Motor neuron (in vitro differentiated cells): ENCODE results near the gene C8G. TPM values are rescaled to one million over a fixed set of nuclear protein-coding genes. Genes with fewer than 3 reads are reported as not detected.

Experiments
- ATAC-seq, 8 experiments: fragments of 200-7000 bp; cut with Tn5 transposase; replicated peaks in 6 of 8; 2 replicates each; pipeline ENCODE4 v1.8.0; 2021; ENCODE audit warnings: mild to moderate bottlenecking in 8 of 8, moderate library complexity in 8 of 8
- H3K27ac ChIP-seq, 2 donors: fragments of 250-450 bp; sonication (Bioruptor Pico); 2 replicates each; pipeline ENCODE4 v1.9.0; 2021; ENCODE audit warnings: antibody characterized with exemption in 2 of 2, mild to moderate bottlenecking in 2 of 2, moderate library complexity in 1 of 2
- H3K4me1 ChIP-seq, 2 donors: fragments of 250-450 bp; sonication (Bioruptor Pico); replicated peaks in 1 of 2; 2 replicates each; pipeline ENCODE4 v1.6.1; 2021; ENCODE audit warnings: antibody characterized with exemption in 2 of 2, mild to moderate bottlenecking in 2 of 2, moderate library complexity in 1 of 2
- H3K4me3 ChIP-seq, 5 donors: fragments of 250-450 bp; sonication (Bioruptor Pico); 2 replicates each; pipeline ENCODE4 v1.9.0; 2021; ENCODE audit warnings: antibody characterized with exemption in 5 of 5, mild to moderate bottlenecking in 5 of 5, moderate library complexity in 4 of 5
- WGBS, 10 experiments: fragments of 450-650 bp; shearing (Covaris generic); methylation state at CpG; one replicate each; pipeline ENCODE4 v1.0.0; 2022; 5-methylcytosine and 5-hydroxymethylcytosine counted together
- in situ Hi-C, 9 experiments: fragments of 400-800 bp; cut with MboI; loops; one replicate each; pipeline ENCODE4 v1.15.0; 2021; ENCODE audit warnings: low sequenced_read_pairs in 9 of 9, low pct_unique_long_range_greater_than_20kb in 2 of 9; ENCODE audit not compliant: unreplicated experiment in 9 of 9
- total RNA-seq, 8 experiments: library from RNA; unstranded; fragments of 300-600 nt; gene quantifications; 2 replicates each; pipeline versions ENCODE4 v1.2.3 to v1.2.4, GENCODE V29; 2022

C8G gene
- total RNA-seq, 8 experiments from 2014 or later, result 0.71 to 2.7 (median 1.4) TPM; not detected in 2

DNA sequence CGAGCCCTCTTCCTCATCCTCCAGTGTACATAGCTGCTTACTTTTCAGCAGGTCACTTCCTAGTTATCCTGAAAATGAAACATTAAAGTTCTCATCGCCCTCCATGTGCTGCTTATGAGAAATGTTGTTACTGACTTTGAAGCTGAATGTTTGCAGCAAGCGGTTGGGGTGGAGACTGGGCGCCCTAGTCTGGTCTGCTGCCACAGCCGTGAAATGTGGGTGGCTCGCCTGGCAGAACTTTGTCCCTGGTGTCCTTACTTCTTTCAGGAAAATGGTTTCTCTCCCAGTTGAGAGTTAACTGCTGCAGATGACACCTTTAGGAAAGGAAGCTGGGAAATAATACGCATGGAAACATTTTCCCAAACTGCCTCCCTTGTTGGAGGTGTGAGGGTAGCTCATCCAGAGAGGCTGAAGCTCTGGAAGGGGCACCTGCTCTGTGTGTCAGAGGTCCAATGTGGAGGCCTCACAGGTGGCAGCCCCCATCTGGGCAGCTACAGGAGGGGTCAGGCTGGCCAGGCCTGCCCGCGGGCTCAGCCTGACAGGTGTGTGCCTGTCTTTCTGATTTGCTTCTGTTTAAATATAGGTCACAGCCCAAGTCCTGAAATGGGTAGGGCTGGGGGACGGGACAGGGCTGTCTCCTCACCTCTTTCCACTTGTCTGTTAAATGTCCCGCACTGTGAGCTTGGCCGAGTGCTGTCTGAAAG is 34.7 kb upstream of the C8G start:
- in situ Hi-C loops, result no loop called here
- 80 to 100% (median 95%) methylated on average over 1 to 5 of the region's 12 CpGs; no CpG with 5 or more reads in 3 of the 10 experiments for WGBS, 10 experiments
- Histone ChIP-seq H3K4me1 (no peaks in the 10 kb centered on the region), H3K4me3 (no peak overlapping the region), H3K27ac (no peak overlapping the region)
- no peak for ATAC-seq

DNA sequence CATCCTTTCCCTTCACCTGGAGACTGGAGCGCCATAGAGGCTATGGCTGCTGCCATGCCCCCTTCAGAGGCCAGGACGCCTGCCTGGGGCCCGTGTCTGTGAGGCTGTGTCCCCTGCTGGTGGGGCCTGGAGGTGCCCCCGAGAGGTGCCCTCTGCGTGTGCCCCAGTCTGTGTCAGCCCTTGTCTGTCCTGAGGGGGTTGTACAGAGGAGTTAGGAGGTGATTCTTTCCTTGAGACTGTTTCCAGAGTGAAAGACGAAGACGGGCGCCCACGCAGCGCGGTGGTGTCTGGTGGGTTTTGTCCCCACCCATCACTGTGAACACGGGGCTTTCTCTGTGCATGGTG is 34.2 kb upstream of the C8G start:
- Histone ChIP-seq H3K4me1 (no peaks in the 10 kb centered on the region), H3K27ac (no peak overlapping the region), H3K4me3 (no peak overlapping the region)
- in situ Hi-C loops, result no loop called here
- ATAC-seq, result no peak
- 80 to 100% (median 91%) methylated on average over 1 to 6 of the region's 12 CpGs; no CpG with 5 or more reads in 6 of the 10 experiments for WGBS, 10 experiments

DNA sequence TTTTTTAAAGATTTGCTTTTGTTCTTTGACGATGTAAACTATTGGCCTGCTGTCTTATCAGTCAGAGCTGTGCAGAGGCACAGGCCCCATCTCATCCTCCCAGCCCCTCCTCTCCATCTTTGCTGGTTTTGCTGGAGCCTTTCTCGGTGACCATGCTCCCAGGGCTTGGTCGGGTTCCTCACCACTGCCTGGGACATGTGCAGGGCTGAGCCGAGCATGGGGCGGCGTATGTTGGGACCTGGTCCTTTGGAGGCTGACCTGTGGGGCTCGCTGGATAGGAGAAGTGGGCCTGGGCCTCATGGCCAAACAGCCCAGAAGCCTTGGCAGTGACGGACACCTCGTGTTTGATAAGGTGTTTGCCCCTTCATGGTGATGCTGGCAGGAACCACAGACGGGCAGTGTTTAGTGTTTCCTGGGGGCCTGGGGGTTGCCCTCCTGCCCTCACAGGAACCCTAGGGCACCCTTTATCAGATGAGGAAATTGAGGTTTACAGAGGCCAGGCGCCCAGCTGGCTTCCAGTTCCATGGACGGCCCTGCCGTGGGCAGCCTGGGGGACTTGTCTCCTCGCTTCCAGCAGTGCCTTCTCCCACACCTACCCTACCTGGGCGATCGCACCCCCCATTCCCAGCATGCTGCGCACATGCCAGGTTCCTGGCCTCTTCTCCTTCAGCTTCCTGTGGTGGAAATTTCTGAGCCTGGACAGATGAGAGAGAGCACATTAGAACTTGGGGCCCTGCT is 31.2 kb upstream of the C8G start:
- Histone ChIP-seq H3K4me3 (no peak overlapping the region), H3K4me1 (no peaks in the 10 kb centered on the region), H3K27ac (no peak overlapping the region)
- 60 to 100% (median 92%) methylated on average over 2 to 7 of the region's 17 CpGs; no CpG with 5 or more reads in 5 of the 10 experiments for WGBS, 10 experiments
- ATAC-seq, result no peak
- in situ Hi-C loops, result no loop called here

GRCh38 chr9:136915632-136916329 is 29.3 kb upstream of the C8G start:
- H3K27ac ChIP-seq, result no peak overlapping the region
- in situ Hi-C loops, result no loop called here
- ATAC-seq, result no peak
- H3K4me1 ChIP-seq, result no peaks in the 10 kb centered on the region
- WGBS, 10 experiments, result 71 to 100% (median 92%) methylated on average over 1 to 9 of the region's 21 CpGs; no CpG with 5 or more reads in 1 of the 10 experiments
- no peak overlapping the region for H3K4me3 ChIP-seq

DNA sequence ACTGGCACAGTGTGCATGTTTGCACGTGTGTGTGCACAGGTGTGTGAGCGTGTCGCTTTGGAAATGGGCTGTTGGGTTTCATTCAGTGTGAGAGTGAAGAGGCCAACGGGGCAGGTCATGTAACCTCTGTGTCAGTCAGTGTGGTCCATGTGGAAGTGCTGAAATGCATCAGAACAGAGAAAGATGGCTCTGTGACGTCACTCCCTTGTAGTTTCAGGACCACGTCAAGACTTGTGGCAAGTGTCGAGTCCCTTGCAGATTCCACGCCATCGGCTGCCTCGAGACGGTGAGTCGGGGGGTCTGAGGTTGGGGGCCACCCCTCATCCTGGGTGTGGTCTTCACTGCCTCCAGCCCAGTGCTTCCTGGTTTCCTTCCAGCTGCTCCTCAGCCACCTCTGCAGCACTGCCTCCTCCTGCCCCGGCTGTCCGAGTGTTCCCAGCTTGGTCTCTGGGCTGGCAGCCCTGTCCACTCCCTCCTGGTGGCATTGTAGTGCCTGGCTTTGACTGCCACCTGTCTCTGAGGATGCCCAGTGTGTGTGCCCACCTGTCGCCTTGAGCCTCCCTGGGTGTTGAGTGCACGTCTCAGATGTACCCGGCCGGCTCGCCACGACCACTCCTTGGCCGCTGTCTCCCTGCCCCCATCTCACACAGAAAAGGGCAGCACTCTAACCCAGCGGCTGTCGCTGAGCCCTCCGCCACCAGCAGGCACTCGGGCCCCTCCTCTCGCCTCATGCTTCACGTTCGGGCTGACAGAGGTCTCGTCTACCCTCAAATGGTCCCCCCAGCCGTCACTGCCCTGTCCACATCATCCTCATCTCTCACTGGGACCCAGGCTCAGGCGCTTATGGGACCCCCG is 28.5 kb upstream of the C8G start:
- H3K4me1 ChIP-seq, result no peaks in the 10 kb centered on the region
- 89 to 100% (median 96%) methylated on average over 1 to 15 of the region's 32 CpGs; no CpG with 5 or more reads in 2 of the 10 experiments for WGBS, 10 experiments
- H3K27ac ChIP-seq, result no peak overlapping the region
- H3K4me3 ChIP-seq, result no peak overlapping the region
- in situ Hi-C loops, result no loop called here
- ATAC-seq, result no peak

DNA sequence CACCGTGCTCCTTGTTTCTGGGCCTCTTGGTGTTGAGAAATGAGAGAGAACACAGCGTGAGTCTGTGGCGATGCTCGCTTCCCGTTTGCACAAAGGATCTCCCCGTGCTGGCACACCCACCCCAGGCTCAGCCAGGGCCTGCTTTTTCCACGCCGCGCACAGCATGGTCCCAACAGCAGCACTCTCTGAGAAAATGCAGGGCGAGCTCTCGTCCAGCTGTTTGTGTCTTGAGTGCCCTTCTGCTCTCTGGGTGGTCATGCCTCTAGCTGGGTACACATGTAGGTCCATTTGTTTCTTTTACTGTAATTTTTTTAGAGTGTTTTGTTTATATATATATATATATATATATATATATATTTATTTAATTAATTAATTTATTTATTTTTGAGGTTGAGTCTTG is 27.1 kb upstream of the C8G start:
- ATAC-seq, result no peak
- whole genome bisulfite sequencing, 10 experiments, result 97 to 100% (median 99%) methylated on average over 1 to 8 of the region's 11 CpGs; no CpG with 5 or more reads in 6 of the 10 experiments

GRCh38 chr9:136920069-136920468 is 25.0 kb upstream of the C8G start:
- in situ Hi-C loops, result no loop called here
- ATAC-seq, result no peak
- Histone ChIP-seq H3K4me1 (no peaks in the 10 kb centered on the region), H3K27ac (no peak overlapping the region), H3K4me3 (no peak overlapping the region)
- WGBS, 10 experiments, result 100% methylated on average over 3 of the region's 15 CpGs; no CpG with 5 or more reads in 8 of the 10 experiments

More for the DNA sequence above, 27.1 kb upstream of the C8G start:
- Histone ChIP-seq H3K27ac (no peak overlapping the region), H3K4me1 (no peaks in the 10 kb centered on the region), H3K4me3 (no peak overlapping the region)
- in situ Hi-C loops, result no loop called here

DNA sequence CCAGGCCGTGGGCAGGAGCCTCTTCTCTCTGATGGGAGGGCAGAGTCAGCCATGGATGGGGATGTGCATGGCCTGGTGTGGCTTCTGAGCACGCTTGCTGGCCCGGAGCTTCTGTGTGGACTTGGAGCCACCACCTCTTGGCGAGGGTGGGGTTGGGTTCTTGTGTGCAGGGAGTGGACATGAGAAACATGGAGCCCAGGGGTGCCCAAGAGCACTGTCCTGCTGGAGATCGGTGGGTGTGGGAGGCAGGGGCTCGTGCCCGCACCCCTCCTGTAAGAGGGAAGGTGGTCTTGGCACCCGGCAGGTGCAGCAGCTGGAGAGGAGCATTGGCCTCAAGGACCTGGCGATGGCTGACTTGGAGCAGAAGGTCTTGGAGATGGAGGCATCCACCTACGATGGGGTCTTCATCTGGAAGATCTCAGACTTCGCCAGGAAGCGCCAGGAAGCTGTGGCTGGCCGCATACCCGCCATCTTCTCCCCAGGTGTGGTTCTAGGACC is 24.3 kb upstream of the C8G start:
- Histone ChIP-seq H3K27ac (no peak overlapping the region), H3K4me1 (no peaks in the 10 kb centered on the region), H3K4me3 (no peak overlapping the region)
- WGBS, 10 experiments, result 60 to 100% (median 97%) methylated on average over 1 to 7 of the region's 14 CpGs; no CpG with 5 or more reads in 3 of the 10 experiments
- ATAC-seq, result no peak
- in situ Hi-C loops, result no loop called here

DNA sequence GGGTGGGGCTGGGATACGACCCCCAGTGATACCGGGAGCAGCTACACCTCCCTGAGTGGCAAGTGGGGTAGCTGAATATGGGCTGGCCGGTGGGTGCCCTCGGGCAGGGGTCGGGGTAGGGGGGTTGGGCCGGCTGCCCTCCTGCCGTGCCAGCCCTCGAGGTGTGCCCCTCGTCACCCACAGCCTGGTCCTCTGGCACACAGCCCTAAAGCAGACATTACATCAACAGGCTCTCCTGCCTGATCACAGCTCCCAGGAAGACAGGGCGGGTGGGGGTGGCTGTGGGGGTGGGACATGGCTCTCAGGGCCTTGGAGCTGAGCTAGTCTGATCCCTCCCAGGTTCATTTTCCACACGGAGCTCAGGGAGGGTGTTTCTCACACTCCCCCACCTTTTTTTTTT is 23.7 kb upstream of the C8G start:
- in situ Hi-C loops, result no loop called here
- peak in 1 of 8 experiments; percentile 10 for ATAC-seq
- H3K27ac ChIP-seq, result no peak overlapping the region

GRCh38 chr9:136921718-136922117 is 23.3 kb upstream of the C8G start:
- no peak overlapping the region for H3K4me3 ChIP-seq
- no peaks in the 10 kb centered on the region for H3K4me1 ChIP-seq
- H3K27ac ChIP-seq, result no peak overlapping the region
- in situ Hi-C loops, result no loop called here
- 50 to 100% (median 90%) methylated on average over 1 to 2 of the region's 10 CpGs; no CpG with 5 or more reads in 5 of the 10 experiments for WGBS, 10 experiments
- no peak for ATAC-seq

More for the DNA sequence above, 23.7 kb upstream of the C8G start:
- WGBS, 10 experiments, result no CpG with 5 or more reads among the region's 11 CpGs
- H3K4me3 ChIP-seq, result no peak overlapping the region
- H3K4me1 ChIP-seq, result no peaks in the 10 kb centered on the region

DNA sequence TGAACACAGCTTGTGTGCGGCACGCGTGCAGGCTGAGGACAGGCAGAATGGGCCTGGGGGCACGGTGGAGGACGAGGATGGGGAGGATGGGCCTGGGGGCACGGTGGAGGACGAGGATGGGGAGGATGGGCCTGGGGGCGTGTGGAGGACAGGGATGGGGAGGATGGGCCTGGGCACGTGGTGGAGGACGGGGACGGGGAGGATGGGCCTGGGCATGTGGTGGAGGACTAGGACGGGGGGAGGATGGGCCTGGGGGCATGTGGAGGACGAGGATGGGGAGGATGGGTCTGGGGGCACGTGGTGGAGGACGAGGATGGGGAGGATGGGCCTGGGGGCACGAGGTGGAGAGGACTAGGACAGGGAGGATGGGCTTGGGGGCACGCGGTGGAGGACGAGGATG is 22.5 kb upstream of the C8G start:
- ATAC-seq, result no peak
- 27% methylated on average over 2 of the region's 19 CpGs; no CpG with 5 or more reads in 9 of the 10 experiments for WGBS, 10 experiments
- no peak overlapping the region for H3K4me3 ChIP-seq
- in situ Hi-C loops, result no loop called here
- no peak overlapping the region for H3K27ac ChIP-seq
- H3K4me1 ChIP-seq, result no peaks in the 10 kb centered on the region

GRCh38 chr9:136923881-136924280 is 21.2 kb upstream of the C8G start:
- no peak for ATAC-seq
- Histone ChIP-seq H3K4me3 (no peak overlapping the region), H3K4me1 (no peaks in the 10 kb centered on the region), H3K27ac (no peak overlapping the region)
- in situ Hi-C loops, result no loop called here
- WGBS, 10 experiments, result 90 to 100% (median 100%) methylated on average over 1 to 4 of the region's 19 CpGs; no CpG with 5 or more reads in 5 of the 10 experiments
